Testis (tissue), 2 donors: Measurements from ENCODE around the gene PRR23B.

Experiments
- CTCF ChIP-seq, 3 experiments: fragments of 450-650 bp in 2 of 3; fragments of 200-600 bp in 1 of 3; sonication (generic) in 1 of 3; IDR thresholded peaks; one replicate each; pipeline ENCODE4 v1.5.1; 2016 to 2019; ENCODE audit warnings: antibody characterized with exemption in 3 of 3, mild to moderate bottlenecking in 2 of 3, moderate library complexity in 1 of 3
- POLR2A ChIP-seq: fragments of 450-650 bp; IDR thresholded peaks from one replicate; pipeline ENCODE4 v1.6.1; 2017; ENCODE audit warnings: antibody characterized with exemption, mild to moderate bottlenecking, moderate library complexity

- TF ChIP-seq CTCF (IDR thresholded peaks at IDR 0.05): no peak
- TF ChIP-seq POLR2A: no peak
Observed at GRCh38 chr3:138984816-138985215, 35.9 kb downstream of the PRR23B start.
